HG03280 (cell line): ENCODE results near the gene TMEM244.
"Not testable (repeated sequence)": the region's sequence is repeated elsewhere in the genome, so short reads cannot be mapped to it uniquely, and the experiment has no call there.

Source experiments
- ATAC-seq: cut with Tn5 transposase; IDR thresholded peaks from one replicate; pipeline ENCODE4 v1.9.1; 2021; ENCODE audit warnings: mild to moderate bottlenecking, moderate library complexity; ENCODE audit not compliant: unreplicated experiment

TMEM244 gene

DNA sequence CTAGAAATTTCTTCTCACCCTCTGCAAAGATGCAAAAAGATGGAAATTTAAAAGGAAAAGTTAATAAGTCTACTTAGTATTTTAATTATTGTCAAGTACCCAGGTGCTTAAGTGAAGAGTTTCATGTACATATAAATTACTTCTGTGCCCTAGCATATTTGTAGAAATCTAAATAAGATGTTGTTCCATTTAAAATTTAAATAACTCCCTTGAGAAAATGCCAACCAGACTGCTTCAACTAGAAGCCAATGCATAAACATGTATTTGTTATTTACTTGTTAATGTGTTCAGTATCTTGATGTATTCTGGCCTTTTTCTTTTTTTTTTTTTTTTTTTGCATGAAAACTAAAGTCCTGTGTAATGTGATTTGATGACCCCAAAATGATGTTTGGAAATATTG lies 6.3 kb upstream of the TMEM244 start:
- ATAC-seq: no peak

DNA sequence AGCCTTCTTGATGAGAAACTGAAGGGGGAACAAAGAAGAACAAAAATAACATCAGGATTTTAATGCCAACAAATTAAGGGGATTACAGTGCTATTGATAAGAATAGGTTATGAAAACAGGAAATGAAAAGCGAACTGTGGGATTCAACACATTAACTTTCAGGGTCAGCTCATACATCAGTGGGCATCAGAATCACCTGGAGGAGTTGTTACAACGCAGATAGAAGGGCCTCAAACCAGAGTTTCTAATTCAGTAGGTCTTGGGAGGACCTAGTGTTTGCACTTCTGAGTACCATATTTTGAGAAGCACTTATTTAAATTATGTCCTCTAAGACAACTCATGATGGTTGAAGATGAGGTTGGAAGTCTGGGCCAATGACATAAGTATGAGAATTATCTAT lies 5.6 kb upstream of the TMEM244 start:
- ATAC-seq: no peak

DNA sequence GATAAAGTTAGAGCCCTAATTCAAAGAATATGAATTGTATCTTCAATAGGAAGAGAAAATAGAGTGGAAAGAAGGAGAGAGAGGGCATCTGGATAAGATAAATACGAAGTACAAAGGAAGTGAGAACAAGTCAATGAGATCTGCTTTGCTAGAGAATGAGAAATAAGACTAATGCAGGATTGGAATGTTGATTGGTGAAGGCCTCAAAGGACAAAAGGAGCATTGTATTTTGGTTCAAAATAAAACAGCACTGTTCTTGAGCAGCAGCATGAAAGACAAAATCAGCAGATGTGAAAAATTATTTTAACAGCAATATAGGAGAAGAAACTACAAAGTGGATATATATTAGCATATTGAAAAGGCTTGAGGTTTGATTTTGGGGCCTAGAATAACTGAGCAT lies 5.1 kb upstream of the TMEM244 start:
- ATAC-seq: no peak

DNA sequence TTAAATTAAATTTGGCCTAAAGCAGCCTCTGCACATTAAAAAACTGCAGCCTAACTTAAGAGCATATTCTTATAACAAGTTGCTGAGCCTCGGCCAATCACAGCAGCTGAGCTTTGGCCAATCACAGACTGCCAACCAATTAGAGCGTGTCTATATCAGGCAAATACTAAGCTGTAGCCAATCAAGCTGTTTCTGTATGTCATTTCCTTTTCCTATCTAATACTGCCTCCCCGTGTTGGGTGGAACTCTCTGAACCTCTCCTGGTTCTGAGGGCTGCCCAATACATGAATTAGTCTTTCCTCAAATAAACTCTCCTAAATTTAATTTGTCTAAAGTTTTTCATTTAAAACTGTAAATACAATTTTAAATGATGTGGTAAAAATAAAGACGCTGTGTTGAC lies 3.9 kb upstream of the TMEM244 start:
- ATAC-seq: no peak

DNA sequence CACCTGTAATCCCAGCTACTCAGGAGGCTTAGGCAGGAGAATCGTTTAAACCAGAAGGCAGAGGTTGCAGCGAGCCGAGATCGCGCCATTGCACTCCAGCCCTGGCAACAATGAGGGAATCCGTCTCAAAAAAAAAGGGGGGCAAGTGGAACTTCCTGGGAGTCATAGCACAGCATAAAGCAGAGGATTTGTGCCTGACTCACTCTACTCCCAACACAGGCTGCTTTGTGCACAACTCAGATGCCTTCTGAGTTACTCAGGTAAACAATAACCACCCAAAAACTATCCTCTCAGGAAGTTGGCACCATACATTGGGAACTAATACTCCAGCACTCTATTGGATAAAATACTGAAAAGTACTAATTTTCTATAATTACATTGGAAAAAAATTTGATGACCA lies 2.5 kb upstream of the TMEM244 start:
- ATAC-seq: no peak

DNA sequence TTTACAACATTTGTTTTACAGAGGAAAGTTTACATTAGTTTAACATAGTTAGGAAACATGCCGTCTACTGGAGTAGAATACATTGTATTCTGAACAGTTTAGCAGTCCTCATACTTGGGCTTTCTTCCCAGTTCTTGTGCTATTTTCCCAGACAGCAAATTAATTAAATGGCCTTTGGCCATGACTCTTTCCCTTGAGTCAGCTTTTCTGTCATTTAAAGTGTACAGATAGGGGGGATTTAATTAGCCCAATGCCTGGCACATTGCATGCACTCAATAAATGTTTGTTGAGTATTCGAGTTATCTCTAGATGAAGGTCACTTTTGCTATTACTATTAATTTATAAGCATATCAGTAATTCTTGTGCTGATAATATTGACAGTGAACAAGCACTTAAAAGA lies 1.6 kb downstream of the TMEM244 start:
- no peak for ATAC-seq

DNA sequence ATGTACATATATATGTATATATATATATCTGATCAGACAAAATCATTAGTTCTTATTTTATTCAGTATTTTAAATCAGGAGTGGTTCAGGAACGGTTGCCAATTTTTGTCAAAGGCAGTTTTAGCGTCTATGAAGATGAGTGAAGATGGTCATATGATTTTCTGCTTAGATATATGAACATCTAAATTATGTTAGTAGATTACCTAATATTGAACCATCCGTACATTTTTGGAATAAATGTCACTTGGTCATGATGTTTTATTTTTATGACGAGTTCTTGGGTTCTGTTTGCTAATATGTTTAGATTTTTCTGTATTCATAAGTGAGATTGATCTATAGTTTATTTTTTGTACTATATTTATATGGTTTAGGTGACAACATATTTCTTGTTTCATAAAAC lies 3.3 kb downstream of the TMEM244 start:
- ATAC-seq: no peak

DNA sequence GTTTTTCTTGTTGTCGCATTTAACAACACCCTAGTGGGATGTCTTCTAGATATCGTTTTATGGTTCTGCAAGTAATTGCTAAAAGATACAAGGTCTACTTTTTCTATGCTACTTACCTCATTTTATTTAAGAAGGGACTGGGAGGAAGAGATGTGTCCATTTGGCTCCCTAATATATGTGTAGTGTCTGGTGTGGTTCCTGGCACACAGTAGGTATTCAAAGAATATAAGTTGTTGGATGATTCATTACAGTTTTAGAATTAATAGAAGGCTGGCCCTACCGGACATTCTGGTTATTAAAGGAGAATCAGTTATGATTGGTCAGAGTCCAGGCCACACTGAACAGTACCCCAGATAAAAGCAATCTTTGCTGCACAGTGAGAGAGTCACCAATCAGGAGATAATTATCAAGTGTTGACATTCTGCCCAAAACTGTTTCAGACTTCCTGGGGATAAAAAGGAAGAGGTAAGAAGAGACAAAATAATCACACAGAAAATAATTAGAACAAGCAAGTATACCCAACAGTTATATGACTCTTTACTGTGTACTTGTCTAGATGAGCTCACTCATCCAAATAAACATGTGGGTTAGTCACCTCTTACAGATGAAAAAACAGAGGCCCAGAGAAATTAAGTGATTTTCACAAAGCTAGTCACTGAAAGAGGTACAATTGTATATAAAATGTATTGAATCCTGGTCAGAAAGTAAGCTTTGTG lies 7.0 kb downstream of the TMEM244 start:
- no peak for ATAC-seq

DNA sequence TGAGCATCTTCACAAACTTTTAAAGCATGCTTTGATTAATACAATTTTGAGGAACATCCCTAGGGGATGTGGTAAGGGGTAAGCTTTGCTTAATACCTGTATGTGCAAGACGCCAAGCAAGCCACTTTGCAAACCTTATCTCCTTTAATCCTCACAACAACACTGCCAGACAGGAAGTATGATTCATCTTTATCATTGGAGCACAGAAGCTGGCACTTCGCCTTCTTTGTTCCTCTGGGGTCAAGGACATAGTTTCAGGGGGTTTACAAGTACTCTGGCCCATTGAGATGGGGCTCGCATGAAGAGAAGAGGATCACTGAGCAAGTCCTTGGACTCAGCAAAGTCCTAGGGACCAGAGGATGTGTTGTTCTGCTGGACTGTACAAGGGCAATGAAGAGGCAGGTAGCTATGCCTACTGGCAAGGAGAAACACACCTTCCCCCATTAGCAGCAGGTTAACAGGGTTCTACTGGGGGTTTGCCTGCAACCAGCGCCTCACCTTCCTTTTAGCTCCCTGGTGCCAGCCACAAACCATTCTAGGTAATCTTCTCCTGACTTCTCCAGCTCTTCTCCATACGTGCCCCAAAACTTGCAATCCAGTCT lies 8.8 kb downstream of the TMEM244 start:
- no peak for ATAC-seq

DNA sequence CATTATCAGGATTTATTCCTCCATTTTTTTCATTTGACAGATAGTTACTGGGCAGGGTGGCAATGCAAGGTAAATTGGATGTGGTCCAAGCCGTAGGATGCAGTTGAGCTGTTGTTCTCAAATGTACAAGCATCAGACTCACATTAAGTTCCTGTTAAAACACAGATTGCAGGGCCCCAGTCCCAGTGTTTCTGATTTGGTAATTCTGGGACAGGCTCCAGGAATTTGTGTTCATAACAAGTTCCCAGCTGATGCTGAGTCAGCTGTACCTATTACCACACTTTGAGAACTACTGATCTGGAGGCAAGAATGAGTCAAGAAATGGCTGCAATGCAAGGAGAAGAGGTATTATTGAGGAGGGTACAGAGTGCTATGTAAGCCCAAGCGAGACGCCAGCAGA lies 11.7 kb downstream of the TMEM244 start:
- no peak for ATAC-seq

DNA sequence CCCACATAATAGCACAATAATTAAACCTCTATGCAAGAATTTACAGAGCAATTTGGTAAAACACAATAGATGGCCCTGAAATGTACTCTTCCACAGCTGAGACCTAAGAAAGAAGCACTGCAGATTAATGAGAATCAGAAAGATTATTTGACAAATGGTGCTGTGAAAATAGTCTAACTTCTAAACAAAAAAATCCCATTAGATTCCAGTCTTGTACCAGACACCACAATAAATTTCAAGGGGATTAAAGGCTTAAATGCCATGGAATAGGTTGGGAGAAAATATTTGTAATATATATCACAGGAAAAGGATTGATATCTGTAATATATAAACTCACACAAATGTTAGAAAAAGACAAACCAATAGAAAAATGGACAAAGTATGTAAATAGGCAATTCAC lies 14.4 kb downstream of the TMEM244 start:
- no peak for ATAC-seq

DNA sequence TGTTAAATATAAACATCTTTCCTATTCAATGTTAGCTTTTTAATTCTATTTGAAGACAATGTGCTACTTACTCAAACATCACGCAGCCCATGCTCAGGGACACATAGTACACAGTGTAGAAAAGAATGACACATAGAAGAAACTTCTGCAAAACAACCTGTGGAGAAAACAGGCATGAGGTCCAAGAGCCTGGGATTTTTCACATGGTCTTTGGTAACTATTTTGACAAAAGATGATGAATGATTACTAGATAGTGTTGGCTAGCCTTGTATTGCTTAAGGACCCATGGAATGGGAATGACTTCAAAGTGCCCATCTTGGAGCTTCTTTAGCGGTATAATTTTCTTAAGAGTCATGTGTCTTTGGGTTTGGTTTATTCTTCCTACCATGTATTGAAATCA lies 15.4 kb downstream of the TMEM244 start:
- ATAC-seq: no peak

DNA sequence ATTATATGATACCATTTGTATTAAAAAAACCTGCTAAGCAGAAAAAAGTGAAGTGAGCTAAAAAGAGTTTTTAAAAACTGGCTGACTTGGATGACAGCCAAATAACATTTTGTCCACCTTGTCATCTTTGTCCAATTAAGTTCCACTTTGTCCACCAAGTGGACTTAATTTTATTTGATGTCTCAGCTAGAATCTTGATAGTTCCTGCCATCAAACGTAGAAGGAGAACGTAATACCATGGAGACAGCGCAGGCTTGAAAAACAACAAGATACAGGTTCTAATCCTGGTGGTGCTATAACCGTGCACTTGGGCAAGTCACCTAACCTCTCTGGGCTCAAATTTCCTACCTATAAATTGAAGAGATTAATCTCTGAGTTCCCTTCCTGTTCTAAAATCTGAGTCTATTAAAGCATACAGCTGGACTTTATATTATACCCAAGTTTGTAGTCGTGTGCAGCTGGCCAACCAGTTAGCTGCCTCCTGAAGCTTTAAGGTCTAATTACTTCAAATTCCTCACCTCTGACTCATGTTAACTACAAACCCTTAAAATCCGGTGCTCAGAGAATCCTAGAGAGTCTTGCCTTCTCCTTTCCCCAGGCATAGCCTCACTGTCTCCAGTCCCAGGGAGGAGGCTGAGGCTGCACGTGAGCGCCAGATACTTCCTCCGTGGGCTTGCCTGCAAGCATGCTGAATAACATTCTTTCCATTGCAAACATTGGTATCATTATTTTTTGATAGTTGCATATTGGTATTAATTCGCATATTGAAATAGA lies 16.8 kb downstream of the TMEM244 start:
- ATAC-seq: no peak

DNA sequence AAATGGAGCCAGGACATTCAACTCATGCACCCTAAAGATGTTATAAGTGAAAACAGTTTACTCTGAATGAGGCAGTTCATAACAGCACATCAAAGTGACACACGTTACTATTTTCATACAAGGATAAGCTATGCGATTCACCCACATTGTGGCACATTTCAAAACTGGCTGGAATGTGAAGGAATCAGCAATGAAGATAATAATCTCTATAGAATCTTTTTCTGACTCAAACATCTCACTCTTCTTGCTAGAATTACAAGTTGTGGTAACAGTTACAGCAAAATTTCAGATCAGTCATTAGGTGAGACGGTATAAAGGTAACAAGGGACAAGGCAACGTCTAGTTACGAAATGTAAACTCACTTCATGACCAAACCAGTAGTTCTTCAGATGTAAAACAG lies 17.5 kb downstream of the TMEM244 start:
- no peak for ATAC-seq

DNA sequence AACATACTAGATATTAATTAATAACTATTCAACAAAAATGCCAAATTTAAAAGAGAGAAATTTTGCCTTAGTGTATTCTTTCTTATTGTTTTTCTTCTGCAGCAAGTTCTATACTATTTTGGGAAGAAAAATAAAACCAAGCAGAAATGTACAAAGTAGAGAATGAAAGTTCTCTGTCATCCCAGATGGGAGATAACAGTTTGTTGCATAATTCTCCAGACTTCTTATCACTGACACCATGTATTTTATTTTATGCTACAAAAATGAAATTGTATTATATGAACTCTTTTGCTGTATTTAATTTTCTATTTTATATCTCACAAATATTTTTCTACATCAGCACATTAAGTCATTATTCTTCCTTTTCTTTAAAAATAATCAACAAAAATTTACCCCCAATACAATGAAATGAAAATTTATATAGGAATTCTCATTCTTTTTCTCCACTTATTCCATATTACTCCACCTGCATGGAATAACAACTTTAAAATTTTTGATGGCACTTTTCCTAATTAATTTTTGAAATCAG lies 18.2 kb downstream of the TMEM244 start:
- no peak for ATAC-seq

DNA sequence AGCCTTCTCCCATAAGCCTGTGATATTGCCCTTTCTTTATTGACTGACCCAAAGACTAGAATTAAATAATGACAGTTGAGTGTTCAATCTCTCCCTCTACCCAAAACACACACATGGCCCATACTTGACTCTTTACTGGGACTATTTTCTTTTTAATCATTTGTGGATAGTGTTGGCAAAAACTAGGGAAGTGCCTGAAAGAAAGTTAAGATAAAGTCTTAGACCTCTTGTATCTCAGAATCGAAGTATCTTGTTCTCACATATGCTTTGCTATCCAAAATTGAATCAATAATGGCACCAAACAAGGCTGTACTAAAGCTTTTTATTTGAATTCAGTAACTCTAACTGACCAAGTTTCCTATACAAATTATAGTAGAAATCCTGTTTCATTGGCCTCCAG lies 19.0 kb downstream of the TMEM244 start:
- ATAC-seq: no peak

DNA sequence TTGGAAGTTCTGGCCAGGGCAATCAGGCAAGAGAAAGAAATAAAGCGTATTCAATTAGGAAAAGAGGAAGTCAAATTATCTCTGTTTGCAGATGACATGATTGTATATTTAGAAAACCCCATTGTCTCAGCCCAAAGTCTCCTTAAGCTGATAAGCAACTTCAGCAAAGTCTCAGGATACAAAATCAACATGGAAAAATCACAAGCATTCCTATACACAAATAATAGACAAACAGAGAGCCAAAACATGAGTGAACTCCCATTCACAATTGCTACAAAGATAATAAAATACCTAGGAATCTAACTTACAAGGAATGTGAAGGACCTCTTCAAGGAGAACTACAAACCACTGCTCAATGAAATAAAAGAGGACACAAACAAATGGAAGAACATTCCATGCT lies 21.6 kb downstream of the TMEM244 start:
- not testable (repeated sequence) for ATAC-seq

DNA sequence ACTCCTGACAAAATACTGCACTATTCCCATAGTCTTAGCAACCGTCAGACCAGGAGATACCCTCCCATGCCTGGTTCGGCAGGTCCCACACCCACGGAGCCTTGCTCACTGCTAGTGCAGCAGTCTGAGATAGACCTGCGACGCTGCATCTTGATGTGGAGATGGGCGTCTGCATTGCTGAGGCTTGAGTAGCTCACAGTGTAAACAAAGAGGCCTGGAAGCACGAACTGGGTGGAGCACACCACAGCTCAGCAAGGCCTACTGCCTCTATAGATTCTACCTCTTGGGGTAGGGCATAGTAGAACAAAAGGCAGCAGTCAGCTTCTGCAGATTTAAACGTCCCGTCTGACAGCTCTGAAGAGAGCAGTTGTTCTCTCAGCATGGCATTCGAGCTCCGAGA lies 25.4 kb downstream of the TMEM244 start:
- no peak for ATAC-seq

DNA sequence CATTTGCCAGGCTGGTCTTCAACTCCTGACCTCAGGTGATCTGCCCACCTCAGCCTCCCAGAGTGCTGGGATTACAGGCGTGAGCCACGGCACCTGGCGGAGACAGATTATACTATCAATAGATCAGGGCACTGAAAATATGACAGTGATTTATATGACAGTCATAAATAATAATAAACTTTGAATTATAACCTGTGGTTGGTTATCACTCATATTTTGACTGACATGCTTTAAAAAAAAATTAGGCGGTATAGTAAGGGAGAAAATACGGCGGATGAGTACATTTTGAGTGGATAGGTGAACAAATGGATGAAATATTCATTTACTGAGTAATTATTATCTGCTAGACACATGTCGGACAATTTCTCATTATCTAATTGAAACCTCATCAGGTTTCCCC lies 28.8 kb downstream of the TMEM244 start:
- ATAC-seq: no peak

DNA sequence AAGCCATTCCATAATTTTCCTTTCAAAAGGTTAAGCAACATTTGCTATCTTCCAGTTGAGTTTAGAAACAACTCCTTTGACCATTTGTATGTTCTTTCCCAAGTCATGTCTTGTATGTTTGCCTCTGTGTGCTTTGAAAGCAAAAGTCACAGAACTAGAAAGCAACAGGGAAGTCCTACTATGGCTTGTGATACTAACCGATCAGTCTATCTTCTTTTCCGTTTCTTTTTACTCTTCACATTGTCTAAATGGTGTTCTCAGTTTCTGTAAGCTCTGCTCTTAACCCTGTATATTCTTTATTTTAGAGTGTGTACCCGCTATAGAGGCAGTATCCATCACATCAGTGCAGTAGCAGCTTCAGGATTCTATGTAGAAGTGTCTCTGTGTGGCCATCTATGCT lies 32.9 kb downstream of the TMEM244 start:
- no peak for ATAC-seq

DNA sequence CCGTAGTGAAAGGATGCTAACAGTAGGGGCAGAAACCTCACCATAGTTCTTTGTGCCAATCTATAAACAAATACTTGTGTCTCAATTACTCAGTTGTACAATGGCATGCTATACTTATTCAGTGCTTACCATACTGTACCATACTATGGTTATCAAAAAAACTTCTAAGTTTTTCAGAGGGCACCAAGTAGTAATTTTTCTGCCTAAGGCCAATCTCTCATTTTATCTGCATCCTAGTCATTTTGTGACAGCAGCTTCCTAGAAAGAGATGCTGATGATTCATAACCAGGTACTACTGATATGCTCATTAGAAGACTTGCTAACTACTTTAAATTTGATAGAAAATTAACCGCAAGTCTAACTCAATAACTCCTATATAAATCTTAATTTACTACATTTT lies 42.9 kb downstream of the TMEM244 start:
- no peak for ATAC-seq

DNA sequence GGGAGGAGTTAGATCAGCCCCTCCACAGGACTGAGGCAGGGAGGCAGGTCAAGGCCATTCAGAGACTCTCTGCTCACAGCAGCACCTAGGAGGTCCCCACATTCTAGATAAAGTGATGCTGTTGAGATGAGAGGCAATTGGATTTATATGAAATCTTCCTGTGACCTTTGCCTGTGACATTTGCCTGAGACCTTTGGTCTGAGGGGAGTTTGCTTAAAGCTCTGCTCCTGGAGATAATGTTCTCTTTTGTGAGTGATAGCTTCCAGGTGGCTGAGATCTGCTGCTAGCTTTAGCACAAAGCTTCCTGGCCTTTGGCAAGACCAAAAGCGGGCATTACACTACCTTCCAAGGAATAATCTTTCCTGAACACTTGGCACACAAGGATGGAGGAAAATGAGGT lies 43.3 kb downstream of the TMEM244 start:
- no peak for ATAC-seq
